ENCODE measurements around the gene PAX2.

- no peak for TF ChIP-seq CTCF (conservative IDR thresholded peaks at IDR 0.05)
- TF ChIP-seq EZH2 (IDR thresholded peaks at IDR 0.05; ENCODE audit: low read depth) = no peak
These were observed 56.8 kb downstream of the PAX2 start for GRCh38 chr10:100802196-100802595.

All from PC-9 (cell line).